Astrocyte of the cerebellum (primary cell): ENCODE measurements around the gene HOXA10.

Source experiments
- DNase-seq: peaks from one replicate; pipeline ENCODE4 v3.0.0-alpha.2; 2011; ENCODE audit warnings: low read depth
- H3K4me3 ChIP-seq: 2 replicates; pipeline ENCODE4 v1.5.1; 2011; ENCODE audit warnings: mild to moderate bottlenecking, low read depth, low read length, moderate library complexity
- in situ Hi-C: cut with HindIII; loops from 2 replicates; pipeline ENCODE4 v1.10.0; 2017; ENCODE audit warnings: low sequenced_read_pairs
- TF ChIP-seq, protein P1 (sequence below): IDR thresholded peaks from 2 replicates; pipeline ENCODE4 v1.5.1; 2012; ENCODE audit warnings: low read length, low read depth, moderate library complexity, mild to moderate bottlenecking; ENCODE audit errors: missing control alignments

HOXA10 gene

DNA sequence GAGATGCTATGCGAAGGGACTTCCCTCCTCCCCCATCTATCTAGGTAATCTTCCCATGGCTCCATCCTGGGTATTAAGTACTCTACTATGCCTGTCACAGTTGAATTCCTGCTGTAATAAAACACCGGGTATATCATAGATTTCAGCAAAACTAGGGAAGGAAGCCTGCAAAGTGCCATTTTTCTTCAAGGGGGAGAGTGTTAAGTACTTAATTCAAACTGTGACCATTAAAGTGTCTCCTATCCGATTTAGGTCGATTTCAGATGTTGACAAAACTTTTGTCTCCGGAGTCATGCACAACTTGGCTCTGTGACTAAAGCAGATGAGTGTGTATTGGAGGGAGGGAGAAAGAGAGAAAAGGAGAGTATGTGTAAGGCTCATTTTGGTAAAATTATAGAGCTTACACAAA lies 48.1 kb downstream of the HOXA10 start:
- in situ Hi-C loops, result no loop called here
- TF ChIP-seq, protein P1, sequence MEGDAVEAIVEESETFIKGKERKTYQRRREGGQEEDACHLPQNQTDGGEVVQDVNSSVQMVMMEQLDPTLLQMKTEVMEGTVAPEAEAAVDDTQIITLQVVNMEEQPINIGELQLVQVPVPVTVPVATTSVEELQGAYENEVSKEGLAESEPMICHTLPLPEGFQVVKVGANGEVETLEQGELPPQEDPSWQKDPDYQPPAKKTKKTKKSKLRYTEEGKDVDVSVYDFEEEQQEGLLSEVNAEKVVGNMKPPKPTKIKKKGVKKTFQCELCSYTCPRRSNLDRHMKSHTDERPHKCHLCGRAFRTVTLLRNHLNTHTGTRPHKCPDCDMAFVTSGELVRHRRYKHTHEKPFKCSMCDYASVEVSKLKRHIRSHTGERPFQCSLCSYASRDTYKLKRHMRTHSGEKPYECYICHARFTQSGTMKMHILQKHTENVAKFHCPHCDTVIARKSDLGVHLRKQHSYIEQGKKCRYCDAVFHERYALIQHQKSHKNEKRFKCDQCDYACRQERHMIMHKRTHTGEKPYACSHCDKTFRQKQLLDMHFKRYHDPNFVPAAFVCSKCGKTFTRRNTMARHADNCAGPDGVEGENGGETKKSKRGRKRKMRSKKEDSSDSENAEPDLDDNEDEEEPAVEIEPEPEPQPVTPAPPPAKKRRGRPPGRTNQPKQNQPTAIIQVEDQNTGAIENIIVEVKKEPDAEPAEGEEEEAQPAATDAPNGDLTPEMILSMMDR, result no peak
- no peak overlapping the region for H3K4me3 ChIP-seq
- DNase-seq, result no peak

DNA sequence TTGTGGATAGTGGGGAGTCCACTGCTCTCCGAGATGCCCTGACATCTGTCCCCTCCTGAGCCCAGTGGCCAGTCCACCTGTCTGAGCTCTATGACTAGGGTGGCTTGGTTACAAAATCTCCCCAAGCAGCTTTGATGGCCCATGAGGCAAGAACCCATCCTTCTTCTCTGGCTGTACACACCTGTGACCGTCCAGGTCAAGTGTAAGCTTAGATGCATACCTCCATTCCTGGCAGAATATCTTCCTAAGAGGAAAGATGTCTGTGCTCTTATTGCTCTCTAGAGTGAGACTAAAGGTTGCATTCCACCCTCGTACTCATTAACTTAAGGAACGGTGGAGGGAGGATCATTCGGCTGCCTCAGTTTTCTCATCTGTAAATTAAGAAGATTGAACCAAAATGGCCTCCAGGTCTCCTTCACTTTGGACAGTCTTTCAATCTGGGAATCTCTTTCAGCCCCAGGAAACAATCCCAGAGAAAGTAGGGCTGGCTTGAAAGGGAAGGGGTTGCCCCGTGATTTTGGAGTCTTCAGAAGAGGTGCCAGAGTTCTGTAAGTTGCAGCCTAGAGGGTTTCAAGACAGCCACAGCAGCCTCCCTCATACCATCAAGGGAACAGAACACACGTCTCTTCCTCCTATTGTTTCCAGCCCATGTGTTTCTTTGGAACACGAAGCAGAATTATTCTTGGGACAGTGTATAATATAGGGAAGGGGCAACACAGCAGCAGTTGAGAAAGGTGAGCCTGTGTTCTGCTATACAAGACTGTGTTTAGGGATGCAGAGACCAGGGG lies 49.0 kb downstream of the HOXA10 start:
- no peak overlapping the region for H3K4me3 ChIP-seq
- in situ Hi-C loops, result no loop called here
- TF ChIP-seq, protein P1, result no peak
- DNase-seq, result no peak

DNA sequence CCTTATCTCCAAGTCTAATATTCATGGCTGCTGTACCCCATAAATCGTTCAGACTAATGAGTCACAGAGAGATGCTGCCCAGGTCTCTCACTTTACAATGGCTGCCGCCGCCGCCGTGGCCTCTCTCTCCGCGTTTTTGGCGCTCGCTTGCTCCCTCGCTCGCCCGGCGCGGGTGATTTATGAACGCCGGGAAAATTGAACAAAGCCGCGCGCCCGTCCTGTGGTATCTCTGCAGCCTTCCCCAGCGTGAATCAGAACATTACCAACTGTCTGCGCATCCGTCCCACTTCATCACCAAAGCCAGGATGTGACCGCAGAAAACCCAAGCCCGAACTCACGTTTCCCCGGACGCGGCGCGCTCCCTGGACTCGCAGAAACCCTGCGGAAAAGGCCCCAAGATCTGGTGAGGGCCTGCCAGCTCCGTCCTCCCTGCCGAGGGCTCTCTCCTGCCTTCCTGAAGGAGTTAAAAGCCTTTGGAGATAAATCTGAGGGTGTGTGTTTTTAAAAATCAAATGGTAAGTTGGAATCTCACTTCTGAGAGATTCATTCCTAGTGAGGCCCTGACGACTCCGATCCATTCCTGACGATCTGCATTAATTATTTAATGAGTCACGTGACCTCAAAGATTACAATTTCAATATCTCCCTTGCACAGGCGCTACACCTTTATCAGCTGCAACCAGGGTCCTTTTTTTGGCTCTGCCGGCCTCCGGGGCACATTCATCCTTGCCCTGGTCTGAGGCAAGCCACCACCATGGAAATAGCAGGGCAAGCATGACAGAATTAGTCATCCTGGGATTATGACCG lies 49.8 kb downstream of the HOXA10 start:
- in situ Hi-C loops, result no loop called here
- H3K4me3 ChIP-seq, result peak overlapping the region; percentile 50
- TF ChIP-seq, protein P1, result no peak
- peak; percentile 86 for DNase-seq

DNA sequence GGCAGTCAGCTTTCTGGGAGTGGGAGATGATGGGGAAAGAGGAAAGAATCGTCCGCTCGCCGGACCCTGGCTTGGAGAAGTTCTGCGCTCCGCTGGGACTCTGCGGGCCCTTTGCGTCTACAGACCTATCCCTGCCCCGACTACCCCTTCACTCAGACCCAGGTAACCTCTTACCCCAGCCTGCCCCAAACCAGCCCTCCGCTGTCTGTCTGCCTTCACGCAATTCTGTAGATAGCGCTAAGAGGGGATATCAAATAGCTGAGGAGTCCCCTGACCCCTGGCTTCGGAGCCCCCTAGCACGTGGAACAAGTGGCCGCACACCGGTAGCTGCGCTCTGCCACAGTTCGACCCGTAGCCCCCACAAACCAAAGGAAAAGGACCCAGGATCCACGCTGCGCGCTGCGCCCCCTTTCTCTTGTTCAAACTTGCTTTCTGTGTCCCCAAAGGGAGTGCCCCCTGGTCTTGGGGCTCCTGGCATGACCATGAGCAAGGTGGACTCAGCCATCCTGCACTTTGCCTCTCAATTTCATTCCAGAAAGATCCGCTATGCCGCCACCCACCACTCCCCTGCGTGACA lies 50.6 kb downstream of the HOXA10 start:
- in situ Hi-C loops, result no loop called here
- TF ChIP-seq, protein P1, result no peak
- peak overlapping the region; percentile 50 for H3K4me3 ChIP-seq
- no peak for DNase-seq

DNA sequence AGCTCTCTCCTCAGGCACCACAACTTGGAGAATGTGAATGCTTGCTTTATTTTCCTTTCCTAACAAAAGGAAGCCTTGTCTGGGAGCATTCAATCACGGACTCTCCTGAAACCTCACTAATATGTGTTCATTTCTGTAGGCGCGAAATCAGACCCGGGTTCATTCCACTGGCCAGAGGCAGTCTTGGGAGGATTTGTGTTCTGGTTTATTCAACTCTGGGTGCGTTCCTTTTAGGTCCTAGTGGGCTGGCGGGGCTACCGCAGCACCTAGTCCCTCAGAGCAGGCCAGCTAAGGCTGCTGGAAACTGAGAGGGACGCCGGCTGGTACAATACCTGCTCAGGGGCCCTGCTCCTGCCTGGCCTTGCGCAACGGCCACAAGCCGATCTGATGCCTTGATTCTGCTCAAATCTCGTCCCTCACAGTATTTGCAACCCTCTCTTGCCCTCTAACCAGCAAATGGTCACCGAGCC lies 51.1 kb downstream of the HOXA10 start:
- peak overlapping the region; percentile 50 for H3K4me3 ChIP-seq
- DNase-seq, result no peak
- in situ Hi-C loops, result no loop called here

More for the DNA sequence above, 51.1 kb downstream of the HOXA10 start:
- TF ChIP-seq, protein P1, result no peak
